Glutamatergic neuron (in vitro differentiated cells): ENCODE measurements around the gene ZNF280A. TPM values are rescaled to one million over a fixed set of nuclear protein-coding genes. Genes with fewer than 3 reads are reported as not detected.

Source experiments
- DNase-seq: peaks from one replicate; pipeline ENCODE4 v3.0.0; 2022
- H3K27ac Mint-ChIP-seq: one replicate; pipeline ENCODE4 v1.8.0; 2020; ENCODE audit warnings: mild to moderate bottlenecking, mixed read lengths, inconsistent platforms; ENCODE audit not compliant: unreplicated experiment
- H3K27me3 Mint-ChIP-seq: one replicate; pipeline ENCODE4 v1.8.0; 2020; ENCODE audit warnings: mild to moderate bottlenecking, moderate library complexity, mixed read lengths, inconsistent platforms; ENCODE audit not compliant: unreplicated experiment
- H3K36me3 Mint-ChIP-seq: one replicate; pipeline ENCODE4 v1.8.0; 2020; ENCODE audit warnings: mild to moderate bottlenecking, mixed read lengths, inconsistent platforms; ENCODE audit not compliant: unreplicated experiment
- H3K4me1 Mint-ChIP-seq: one replicate; pipeline ENCODE4 v1.8.0; 2020; ENCODE audit warnings: mild to moderate bottlenecking, low read depth, mixed read lengths, inconsistent platforms; ENCODE audit not compliant: unreplicated experiment
- H3K4me3 Mint-ChIP-seq: one replicate; pipeline ENCODE4 v1.8.0; 2020; ENCODE audit warnings: mild to moderate bottlenecking, mixed read lengths, inconsistent platforms; ENCODE audit not compliant: unreplicated experiment
- H3K9me3 Mint-ChIP-seq: one replicate; pipeline ENCODE4 v1.8.0; 2020; ENCODE audit warnings: mild to moderate bottlenecking, moderate library complexity, mixed read lengths, inconsistent platforms; ENCODE audit not compliant: unreplicated experiment
- CTCF ChIP-seq: fragments of 200-600 bp; sonication (generic); IDR thresholded peaks from one replicate; pipeline ENCODE4 v1.5.0; 2021; ENCODE audit not compliant: partially characterized antibody, unreplicated experiment
- long read RNA-seq: library from polyadenylated mRNA; unstranded; transcript quantifications from one replicate; pipeline ENCODE4 v2.0.0, GENCODE V29; 2020; ENCODE audit not compliant: unreplicated experiment
- total RNA-seq: library from RNA; stranded (reverse); fragmentation: NEBNext Ultra II Directional; extraction: Animal tissue kit (Norgen Biotek cat#: 25700); gene quantifications from one replicate; pipeline ENCODE4 v1.2.1, GENCODE V29; 2021; ENCODE audit not compliant: unreplicated experiment

The ZNF280A gene
- total RNA-seq: not detected
- long read RNA-seq: 0 reads

GRCh38 chr22:22520020-22520656 is at the start of gene ZNF280A:
Gene ZNF280A (minus strand): TSS chr22:22520270. CDS start chr22:22515630, 4,640 bp downstream.
- Mint-ChIP-seq H3K27ac (no peak within 1 kb of the TSS), H3K4me3 (no peak within 1 kb of the TSS), H3K36me3 (peaks cover 7% of the 10 kb centered on the region), H3K9me3 (peaks cover 1% of the 10 kb centered on the region), H3K4me1 (peaks cover 1% of the 10 kb centered on the region), H3K27me3 (peaks cover 3% of the 10 kb centered on the region)
- TF ChIP-seq CTCF: no peak
- DNase-seq: no peak

GRCh38 chr22:22569218-22569617 is 49.1 kb upstream of the ZNF280A start:
- no peaks in the 10 kb centered on the region for H3K4me1 Mint-ChIP-seq
- no peak for TF ChIP-seq CTCF
- peaks cover 7% of the 10 kb centered on the region for H3K36me3 Mint-ChIP-seq
- no peak overlapping the region for H3K4me3 Mint-ChIP-seq
- no peaks in the 10 kb centered on the region for H3K9me3 Mint-ChIP-seq
- no peak for DNase-seq
- peaks cover 1% of the 10 kb centered on the region for H3K27me3 Mint-ChIP-seq
- H3K27ac Mint-ChIP-seq: no peak overlapping the region

- no peaks in the 10 kb centered on the region for H3K9me3 Mint-ChIP-seq
- no peaks in the 10 kb centered on the region for H3K27me3 Mint-ChIP-seq
- TF ChIP-seq CTCF: no peak
- no peak overlapping the region for H3K27ac Mint-ChIP-seq
- no peaks in the 10 kb centered on the region for H3K4me1 Mint-ChIP-seq
- no peak for DNase-seq
- H3K4me3 Mint-ChIP-seq: no peak overlapping the region
- H3K36me3 Mint-ChIP-seq: peaks cover 11% of the 10 kb centered on the region
These were observed 45.9 kb upstream of the ZNF280A start for GRCh38 chr22:22565981-22566380.

GRCh38 chr22:22558972-22559603 is 39.0 kb upstream of the ZNF280A start, which contains the start of gene PRAME:
Gene PRAME (minus strand): TSS chr22:22559265. CDS start chr22:22556832, 2,433 bp downstream.
- Mint-ChIP-seq H3K4me1 (no peaks in the 10 kb centered on the region), H3K9me3 (no peaks in the 10 kb centered on the region), H3K27me3 (peaks cover 7% of the 10 kb centered on the region), H3K4me3 (no peak within 1 kb of the TSS), H3K27ac (no peak within 1 kb of the TSS), H3K36me3 (peaks cover 9% of the 10 kb centered on the region)
- TF ChIP-seq CTCF: peak; percentile 65
- peak; percentile 74 for DNase-seq
